SK-N-MC (cell line): ENCODE results near the gene FASTK.

ENCODE experiments used
- EZH2 ChIP-seq: fragments of 200-600 bp; sonication (generic); IDR thresholded peaks from one replicate; pipeline ENCODE4 v1.6.1; 2017; ENCODE audit warnings: antibody characterized with exemption
- FOXP2 ChIP-seq: optimal IDR thresholded peaks from 2 replicates; pipeline ENCODE3; 2011; ENCODE audit warnings: mild to moderate bottlenecking, moderate library complexity; ENCODE audit not compliant: insufficient read depth; ENCODE audit errors: extremely low read length, control extremely low read depth
- POLR2AphosphoS5 ChIP-seq: IDR thresholded peaks from 2 replicates; pipeline ENCODE4 v1.6.1; 2012; ENCODE audit warnings: mild to moderate bottlenecking, low read depth, low read length, borderline replicate concordance

DNA sequence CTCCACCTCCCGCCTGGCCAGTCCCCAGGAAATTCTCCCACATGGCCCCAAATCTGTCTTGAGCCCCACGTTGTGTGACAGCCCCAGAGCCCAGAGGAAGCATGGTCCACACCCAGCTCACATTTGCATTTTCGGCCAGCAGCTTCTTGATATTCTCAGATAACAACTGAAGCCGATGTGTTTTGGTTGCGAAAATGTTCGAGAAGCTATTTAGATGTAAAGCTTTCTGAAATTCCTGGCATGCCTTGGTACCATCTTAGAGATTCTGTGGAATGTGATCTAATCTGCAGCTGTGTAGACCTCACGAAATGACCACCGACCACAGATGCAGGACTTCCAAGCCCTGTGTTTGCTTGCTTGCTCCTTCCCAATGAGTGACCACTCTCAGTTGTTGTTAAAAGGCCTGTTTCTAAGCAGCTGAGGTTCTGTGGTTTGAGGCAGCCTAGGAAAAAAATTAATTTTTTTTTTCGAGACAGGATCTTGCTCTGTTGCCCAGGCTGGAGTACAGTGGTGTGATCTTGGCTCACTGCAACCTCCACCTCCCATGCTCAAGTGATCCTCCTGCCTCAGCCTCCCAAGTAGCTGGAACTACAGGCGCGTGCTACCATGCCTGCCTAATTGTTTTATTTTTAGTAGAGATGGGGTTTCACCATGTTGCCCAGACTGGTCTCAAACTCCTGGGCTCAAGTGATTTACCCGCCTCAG, 12.4 kb downstream of the FASTK start:
- TF ChIP-seq POLR2AphosphoS5 (no peak), EZH2 (no peak), FOXP2 (no peak)
